ENCODE measurements around the gene MOB2. TPM values are rescaled to one million over a fixed set of nuclear protein-coding genes. Genes with fewer than 3 reads are reported as not detected.

Gene MOB2, protein sequence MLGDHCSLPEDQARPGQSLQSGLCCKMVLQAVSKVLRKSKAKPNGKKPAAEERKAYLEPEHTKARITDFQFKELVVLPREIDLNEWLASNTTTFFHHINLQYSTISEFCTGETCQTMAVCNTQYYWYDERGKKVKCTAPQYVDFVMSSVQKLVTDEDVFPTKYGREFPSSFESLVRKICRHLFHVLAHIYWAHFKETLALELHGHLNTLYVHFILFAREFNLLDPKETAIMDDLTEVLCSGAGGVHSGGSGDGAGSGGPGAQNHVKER
- total RNA-seq (2014; rRNA removed; shearing (Covaris generic)) = 15.2 and 18.1 TPM in 2 replicates

DNA sequence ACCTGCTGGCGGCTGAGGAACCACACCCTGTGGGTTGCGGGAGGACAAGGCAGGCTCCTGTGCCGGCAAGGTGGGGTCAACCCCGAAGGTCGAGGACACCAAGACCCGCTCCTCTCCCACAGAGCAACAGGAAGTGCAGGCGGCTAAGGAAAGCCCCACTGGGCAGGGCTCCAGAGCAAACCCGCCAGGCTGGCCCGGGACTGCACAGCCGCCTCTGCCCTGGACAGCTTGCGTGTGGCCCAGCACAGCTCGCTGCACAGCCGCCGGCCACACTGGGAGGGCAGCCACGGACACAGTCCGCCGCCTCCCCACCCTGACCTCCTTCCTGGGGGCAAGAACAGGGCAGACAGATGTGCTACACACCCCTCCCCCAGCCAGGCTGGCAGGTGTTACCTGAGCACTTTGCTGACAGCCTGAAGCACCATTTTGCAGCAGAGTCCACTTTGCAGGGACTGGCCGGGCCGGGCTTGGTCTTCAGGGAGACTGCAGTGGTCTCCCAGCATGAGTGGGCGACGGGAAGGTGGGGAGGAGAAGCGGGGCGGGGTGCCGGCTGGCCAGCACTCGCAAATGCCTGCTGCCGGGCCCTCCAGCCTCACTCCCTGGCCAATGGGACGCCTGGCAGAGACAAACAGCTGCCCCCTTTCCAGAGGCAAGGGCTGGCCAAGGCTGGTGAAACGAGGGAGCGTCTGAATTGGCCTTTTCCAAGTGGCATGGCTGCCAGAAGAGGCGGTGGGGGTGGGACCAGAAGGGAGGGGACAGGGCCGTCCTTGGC, at the start of gene MOB2:
MOB2 (minus strand) TSS at position 726 of the 772 bp plus-strand sequence; CDS start at position 503, 223 bp downstream.
- no peak for DNase-seq (ENCODE audit: low spot score)

DNA sequence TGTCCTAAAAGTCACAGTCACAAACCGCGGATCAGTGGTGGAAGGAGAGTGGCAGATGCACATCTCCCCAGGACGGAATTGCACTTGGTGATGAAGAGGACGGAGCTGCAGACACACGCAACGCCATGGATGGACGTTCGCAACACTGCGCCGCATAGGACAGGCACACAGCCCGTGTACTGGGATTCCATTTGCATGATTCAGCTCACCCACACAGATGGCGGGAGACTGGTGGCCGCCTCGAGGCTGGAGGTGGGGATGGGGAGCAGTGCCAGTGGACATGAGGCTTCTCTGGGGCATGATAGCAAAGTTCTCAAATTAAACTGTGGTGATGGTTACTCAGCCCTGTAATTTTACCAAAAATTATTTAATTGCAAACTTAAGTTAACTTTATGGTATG, 48.1 kb upstream of the MOB2 start:
- DNase-seq (ENCODE audit: low spot score) = no peak

DNA sequence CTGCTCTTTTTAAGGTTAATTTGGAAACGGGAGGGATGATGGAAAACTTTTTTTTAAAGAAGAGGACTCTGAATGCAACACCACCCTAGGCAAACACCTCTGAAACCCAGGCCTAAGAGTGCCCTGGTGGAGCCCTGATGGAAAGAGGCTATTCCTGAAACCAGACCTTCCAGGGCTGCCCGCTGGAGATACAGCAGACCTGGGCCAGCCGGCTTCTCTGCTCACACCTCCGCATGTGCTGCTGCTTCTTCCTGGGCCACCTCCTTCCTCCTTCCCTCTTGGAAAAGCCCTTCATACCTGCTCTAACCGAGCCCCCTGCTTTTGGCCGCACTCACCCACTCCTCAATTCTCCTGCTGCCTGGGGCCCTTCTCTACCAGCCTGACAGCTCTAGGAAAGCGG, 47.6 kb upstream of the MOB2 start:
- DNase-seq (ENCODE audit: low spot score) = no peak

DNA sequence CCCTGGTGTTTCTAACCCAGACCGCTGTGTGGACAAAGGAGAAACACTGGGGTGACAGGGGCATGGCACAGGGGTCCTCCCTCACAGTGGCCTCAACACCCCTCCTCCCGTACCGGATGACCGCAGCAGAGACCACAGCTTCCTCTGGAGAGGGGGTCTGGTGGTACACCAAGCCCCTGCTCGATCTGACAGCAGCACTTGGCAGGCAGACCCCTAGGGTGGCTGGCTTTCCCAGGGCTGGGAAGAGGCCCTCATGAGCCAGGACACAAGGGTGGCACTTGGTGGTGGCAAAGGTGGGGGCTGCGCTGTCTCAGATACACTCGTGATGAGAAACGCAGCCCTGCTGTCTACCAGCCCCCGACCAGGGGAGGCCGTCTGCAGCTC, 46.8 kb upstream of the MOB2 start:
- no peak for DNase-seq (ENCODE audit: low spot score)

DNA sequence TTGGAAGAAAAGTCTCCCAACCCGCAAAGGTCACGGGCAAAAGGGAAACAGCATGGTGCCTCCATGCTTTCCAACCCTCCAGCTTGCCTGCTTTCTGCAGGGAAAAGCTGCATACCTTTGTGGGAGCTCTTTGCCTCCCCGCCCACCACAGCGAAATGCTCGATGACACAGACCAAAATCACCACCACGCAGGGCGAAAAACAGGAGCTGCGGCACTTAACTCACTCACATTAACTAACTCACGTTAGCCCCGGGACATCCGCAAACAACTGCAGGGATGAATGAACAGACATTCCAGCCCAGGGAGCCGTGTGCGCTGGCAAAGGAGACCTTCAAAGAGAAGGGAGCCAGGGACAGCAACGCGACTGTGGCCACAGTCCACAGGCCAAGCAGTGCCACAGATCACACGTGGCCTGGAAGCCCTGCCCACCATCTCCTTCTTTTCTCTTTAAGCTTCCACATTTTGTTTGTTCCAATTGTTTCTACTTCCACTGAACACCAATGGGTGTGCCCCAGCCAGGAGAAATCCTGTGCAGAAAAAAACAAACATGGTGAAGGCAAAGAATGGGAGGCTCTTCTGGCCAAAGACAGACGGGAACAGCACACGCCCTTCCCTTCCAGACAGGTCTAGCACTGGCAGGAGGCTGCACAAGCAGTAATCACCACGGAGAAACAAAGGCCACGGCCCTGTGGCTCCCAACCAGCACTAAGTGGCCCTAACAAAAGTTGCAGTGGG, 46.2 kb upstream of the MOB2 start:
- no peak for DNase-seq (ENCODE audit: low spot score)

DNA sequence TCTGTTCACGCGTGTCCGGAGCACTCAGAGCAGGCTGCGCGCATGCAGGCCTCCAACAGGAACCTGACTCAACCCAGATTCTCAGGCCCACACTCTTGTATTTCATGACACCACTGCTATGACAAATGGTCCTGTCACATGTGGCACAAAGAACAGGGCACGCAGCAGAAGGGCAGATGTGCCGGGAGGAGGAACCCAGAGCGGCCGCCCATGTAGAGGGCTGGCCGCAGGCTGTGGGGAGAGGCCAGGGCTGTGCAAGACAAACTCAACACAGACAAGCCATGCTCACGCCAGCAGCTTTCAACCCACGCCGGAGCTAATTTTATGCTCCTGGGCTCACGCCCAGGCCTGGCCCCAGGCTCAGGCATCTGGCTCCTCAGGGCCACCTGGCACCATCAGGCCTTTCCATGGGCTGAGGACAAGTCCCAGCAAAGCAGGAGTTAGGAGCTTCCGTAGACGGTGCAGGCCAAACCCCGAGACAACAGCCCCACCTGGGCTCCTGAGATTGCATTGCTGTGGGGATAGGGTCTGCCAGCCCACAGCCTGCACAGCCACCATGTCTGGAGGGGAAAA, 45.5 kb upstream of the MOB2 start:
- DNase-seq (ENCODE audit: low spot score) = no peak

DNA sequence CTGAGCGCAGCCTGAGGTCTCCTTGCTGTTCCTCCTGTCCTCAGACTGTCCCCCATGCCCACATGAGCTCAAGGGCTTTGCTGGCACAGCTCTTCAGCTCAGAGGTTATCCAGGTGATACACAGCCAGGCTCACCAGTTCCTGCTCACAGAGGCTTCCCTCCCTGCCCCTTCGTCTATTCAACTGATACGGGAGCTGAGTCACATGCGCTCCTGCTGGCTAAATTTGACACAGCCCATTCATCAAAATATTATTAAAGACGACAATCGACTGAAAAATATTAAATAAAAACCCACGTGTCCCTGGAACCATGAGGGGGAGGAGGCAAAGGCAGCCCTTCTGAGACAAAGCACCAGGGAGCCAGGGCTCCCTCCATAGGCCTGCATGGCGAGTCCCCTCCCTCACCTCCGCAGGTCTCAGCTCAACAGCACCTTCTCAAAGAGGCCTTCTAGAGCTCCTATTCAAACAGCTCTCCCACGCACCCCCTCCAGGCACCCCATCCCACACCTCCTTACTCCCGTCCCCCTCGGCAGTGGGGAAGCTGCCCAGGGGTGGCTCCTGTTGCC, 45.0 kb upstream of the MOB2 start:
- no peak for DNase-seq (ENCODE audit: low spot score)

DNA sequence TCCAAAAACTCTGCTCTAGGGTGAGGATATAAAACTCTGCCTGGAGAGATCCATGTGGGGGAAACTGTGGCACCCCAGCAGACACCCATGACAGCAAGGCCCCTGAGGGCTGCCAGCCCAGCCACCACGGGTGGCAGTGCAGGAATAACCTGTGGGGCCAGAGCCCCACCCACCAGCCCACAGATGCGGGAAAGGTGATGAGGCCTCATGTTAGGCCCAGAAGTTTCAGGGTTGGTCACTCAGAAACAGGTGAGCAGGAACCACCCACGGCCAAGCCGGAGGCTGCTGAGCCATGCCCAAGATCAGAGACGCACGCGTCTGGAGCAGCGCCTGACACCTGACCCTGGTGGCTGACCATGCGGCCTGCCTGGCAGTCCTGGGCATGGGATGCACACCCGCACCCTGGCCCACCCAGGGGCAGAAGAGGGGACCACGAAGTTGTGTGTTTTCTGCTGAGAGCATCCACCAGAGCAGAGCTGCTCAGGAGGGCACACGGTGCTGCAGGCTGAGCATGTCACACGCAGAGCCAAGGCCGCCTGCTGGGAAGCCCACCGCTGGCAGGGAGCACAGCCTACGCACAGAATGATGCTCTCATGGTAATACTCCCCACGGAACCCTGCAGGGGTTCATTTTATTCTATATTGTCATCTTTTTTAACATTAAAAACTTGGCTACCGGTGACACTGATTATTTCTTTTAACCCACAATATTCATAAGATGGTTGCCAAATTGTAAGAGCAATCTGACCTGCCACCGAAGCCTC, 44.3 kb upstream of the MOB2 start:
- DNase-seq (ENCODE audit: low spot score) = no peak

DNA sequence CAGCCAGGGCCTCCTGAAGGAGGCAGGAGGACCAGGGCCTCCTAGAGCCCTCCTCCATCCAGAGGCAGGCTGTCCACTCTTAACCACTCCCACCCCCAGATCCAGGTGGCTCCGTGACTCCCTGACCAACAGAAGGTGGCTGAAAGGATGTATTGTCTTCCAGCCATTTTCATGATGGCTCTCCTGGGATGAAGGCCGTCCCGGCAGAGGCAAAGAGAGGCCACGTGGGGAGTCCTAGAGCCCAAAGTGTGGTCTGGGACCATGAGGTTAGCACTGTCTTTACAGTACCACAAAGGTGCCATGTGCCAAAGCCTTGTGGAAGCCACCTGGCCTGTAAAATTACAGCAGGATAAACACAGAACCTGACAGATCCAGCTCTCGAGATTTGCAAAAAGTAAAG, 43.2 kb upstream of the MOB2 start:
- DNase-seq (ENCODE audit: low spot score) = no peak

DNA sequence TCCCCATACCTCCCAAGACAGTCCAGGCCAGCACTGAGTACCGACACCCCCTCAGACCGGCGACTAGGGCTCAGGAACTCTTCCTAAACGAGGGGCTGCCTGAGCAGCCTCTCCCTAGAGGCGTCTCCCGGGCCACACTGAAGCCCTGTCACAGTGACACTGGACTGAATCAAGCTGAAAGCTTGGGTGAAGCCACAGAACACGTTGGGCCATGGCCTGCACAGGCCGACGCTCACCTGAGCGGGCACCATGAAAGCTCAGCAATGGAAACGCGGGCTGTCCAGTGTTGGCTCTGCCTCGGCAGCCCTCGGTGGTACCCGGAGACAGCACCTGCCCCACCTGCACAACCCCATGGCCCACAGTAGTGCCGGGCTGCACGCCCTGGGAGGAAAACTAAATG, 42.7 kb upstream of the MOB2 start:
- no peak for DNase-seq (ENCODE audit: low spot score)

DNA sequence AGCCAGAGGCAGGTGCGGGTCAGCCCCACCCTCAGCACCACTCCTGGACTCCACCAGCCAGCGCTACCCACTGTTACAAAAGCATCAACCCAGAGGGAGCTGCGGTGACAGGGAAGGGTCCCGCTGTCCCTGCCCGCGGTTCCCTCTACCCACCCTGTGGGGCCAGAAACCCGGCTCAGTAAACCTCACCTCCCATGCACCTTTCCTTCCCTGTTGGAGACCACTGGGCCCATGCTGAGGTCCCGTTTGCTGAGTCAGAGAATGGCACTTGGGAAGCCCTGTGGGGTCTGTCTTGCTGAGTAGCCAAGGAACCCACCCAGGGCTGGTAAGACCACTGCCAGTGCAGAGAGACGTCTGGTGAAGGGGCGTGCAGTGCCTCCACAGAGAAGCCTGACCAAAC, 42.1 kb upstream of the MOB2 start:
- no peak for DNase-seq (ENCODE audit: low spot score)

DNA sequence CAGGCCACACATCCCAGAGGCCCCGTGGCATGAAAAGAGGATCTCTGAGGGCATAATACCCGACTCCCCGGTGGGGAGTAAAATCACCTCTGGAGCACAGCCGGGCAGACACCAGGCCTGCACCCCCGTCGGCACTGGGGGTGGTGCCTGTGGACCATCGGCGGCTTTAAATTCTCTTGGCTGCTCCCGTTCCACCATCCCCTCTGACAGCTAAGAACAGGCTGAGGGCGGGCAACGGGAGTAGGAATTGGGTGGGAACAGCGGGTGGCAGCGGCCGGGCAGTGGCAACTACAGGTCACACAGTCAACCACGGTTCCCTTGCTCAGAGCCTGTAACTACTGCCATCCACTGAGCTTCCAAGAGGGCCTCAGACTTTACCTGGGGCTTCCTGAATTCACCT, 40.2 kb upstream of the MOB2 start:
- DNase-seq (ENCODE audit: low spot score) = no peak

DNA sequence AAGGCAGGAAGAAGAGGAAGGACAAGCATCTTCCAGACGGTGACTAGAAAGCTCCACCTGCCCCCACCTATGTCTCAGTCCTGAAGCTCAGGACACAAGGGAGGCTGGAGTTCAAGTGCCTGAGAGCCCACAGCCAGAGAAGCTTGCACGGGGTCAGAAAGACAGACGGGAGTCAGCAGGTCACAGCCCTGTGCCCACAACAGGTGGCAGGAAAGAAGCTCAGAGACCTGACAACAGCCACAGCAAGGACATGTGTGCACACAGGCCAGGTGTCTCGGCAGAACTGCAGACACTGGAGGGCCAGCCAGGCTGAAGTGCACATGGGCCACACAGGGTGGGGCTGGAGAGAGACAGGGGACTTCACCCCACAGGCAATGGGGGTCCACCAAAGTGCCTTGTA, 37.2 kb upstream of the MOB2 start:
- DNase-seq (ENCODE audit: low spot score) = no peak

DNA sequence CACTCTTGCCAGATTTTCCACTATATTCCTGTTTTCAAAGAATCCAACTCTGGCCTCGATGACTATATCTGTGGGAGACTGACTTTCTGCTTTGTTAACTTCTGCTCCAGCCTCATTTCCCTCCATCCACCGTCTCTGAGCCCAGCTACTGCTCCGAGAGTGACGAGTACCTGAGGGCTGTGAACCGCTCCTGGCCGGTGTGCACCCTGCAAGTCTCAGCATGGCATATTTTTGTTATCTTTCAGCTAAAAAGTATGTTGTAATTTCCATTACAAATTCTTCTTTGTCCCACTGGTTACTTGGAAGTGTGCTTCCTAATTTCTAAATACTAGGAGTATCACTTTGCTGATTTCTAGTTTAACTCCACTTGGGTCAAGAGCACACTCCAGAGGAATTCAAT, 36.5 kb upstream of the MOB2 start:
- DNase-seq (ENCODE audit: low spot score) = no peak

DNA sequence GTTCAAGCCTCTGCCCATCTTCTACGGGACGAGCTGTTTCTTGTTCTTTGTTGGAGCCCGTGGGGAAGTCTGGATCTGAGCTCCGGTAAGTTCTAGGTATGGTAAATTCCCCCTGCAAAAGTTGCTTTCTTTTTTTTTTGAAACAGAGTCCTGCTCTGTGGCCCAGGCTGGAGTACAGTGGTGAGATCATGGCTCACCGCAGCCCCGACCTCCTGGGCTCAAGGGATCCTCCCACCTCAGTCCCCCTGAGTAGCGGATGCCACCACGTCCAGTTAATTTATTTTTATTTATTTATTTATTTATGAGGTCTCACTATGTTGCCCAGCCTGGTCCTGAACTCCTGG, 35.5 kb upstream of the MOB2 start:
- DNase-seq (ENCODE audit: low spot score) = no peak

DNA sequence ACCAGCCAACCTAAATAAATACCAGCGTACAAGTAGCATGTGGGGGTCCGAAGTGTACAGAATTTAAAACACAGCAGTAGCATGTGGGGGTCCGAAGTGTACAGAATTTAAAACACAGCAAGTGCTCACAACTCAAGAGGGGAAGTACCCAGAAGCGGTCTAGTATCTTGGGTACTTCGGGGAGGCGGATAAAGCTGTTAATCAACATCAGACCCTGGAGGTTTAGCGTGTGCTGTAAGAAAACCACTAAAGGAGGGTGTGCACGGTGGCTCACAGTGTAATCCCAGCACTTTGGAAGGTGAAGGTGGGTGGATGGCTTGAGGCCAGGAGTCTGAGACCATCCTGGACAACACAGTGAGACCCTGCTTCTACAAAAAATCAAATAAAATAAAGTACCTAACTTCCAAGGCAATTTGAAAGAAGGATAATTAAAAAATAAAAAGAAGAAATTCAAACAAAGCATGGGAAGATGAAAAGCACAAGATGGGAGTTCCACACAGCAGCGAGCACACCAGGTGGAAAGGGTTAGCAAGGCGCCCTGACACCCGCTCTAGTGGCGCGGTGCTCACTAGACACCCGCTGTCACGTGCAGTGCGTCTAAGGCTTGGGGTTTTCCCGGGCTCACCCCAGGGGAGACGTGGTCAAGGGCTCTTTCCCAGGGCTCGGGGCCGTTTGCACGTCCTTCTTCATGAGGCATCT, 35.0 kb upstream of the MOB2 start:
- no peak for DNase-seq (ENCODE audit: low spot score)

DNA sequence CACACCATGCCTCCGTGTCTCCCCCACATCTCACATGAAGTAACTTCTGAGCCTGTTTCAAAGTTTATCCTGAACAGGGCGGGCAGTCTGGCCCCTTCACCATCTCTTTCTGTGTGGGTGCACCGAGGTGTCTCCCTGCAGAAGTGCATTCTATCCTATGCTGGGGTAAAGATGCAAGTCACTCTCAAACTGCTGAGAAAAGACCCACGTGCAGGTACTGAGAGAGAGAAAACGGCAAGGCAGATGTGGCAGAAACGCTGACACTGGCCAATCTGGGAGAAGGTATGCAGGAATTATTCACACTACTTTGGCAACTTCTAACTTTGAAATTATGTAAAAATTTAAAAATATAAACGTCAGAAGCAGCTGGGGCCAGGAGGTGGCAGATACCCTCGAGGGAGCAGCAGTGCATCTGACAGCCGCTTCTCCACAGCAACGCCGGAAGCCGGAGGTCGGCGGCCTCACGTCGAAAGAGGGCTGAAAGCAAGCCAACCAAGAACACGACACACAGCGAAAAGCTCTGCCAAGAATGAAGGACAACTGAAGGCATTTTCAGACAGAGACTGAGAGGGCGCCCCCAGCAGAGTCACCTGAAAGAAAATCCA, 34.2 kb upstream of the MOB2 start:
- no peak for DNase-seq (ENCODE audit: low spot score)

DNA sequence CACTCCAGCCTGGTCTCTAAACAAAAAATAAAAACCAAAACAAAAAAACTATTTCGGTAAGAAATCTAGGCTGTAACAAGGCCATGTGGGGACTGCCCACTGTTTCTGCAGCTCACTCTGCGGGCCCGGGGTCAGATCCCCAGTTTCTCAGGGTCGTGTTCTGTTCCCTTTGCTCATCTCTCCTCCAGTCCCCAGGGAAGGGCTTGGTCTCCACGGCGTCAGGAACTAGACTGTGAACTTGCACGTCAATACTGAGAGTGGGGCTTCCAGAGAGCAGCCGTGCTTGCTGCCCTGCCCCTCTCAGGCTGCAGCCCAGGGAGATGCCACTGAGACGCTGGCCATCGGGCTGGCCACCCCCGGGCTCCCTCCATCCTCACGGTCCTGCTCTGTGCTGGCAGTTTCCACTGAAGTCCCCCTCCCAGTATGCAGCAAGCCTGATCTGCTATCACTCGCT, 33.7 kb upstream of the MOB2 start:
- DNase-seq (ENCODE audit: low spot score) = no peak

DNA sequence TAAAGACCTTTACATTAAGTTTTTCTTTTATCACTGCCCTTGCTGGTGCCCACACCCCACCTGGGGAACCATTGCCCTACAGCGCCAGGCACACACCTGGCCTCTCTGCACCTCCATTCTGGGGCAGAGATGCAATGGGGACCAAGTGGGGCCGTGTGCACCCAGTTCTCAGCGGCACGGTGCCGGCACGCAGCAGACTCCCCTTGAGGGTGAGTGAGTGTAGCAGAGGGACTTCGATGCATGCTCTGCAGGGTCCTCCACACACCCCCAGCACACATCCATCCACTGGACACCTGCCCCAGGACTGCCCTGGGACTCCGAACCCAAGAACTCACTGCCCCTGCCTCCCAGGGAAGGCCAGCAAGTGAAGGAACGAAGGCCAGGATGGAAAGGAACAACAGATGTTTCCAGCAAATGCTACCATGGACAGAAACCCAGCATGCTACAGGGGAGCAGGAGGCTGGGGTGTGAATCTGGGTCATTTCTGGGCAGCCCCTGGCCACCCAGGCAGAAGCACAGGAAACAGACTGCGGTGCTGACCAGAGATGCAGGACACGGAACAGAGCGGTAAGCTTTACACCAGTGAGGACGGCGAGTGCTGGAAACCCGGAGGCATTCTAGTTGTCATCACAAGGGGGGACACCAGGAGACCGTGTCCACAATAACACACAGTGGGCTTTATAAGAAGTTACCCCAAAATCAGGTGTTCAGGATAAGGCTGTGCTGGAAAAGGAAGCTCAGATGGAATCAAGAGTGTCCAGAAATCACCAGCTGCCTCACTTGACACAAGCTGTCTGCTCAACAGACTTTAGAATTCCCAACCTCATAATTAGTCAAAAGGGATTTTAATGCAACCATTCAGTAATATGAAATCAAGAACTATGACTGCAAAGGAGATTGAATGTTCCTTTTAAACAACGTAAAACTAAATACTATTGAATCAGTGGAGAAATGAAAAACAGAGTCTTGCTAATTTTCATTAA, 32.7 kb upstream of the MOB2 start:
- DNase-seq (ENCODE audit: low spot score) = no peak

All from H4 (cell line).